ENCODE results near the gene CLNK. TPM values are rescaled to one million over a fixed set of nuclear protein-coding genes. Genes with fewer than 3 reads are reported as not detected.

The CLNK gene
- total RNA-seq, 2 experiments from 2014 or later, result 2.0 TPM; not detected in 1

GRCh38 chr4:10492464-10492863 is 192.1 kb downstream of the CLNK start:
- CTCF ChIA-PET (ENCODE audit: unreplicated experiment), result no interaction called here
- POLR2A ChIA-PET, result no interaction called here

GRCh38 chr4:10491401-10491800 is 193.2 kb downstream of the CLNK start:
- H3K4me3 ChIP-seq (ENCODE audit: low read depth, low read length, poor library complexity, severe bottlenecking), result no peak overlapping the region
- H2AFZ ChIP-seq (ENCODE audit: low read length), result no peak overlapping the region
- no peaks in the 10 kb centered on the region for H3K9me2 ChIP-seq (ENCODE audit: insufficient read depth, low read length)
- no peak for DNase-seq (ENCODE audit: low spot score)
- BruUV-seq (replicated peaks), result no TSS peak
- H3K27ac ChIP-seq (ENCODE audit: low read depth, low read length, poor library complexity, severe bottlenecking), result no peak overlapping the region
- H3K4me2 ChIP-seq (ENCODE audit: low read length), result no peak overlapping the region
- no peaks in the 10 kb centered on the region for H4K20me1 ChIP-seq (ENCODE audit: insufficient read depth, low read length)
- no peak for TF ChIP-seq CTCF (conservative IDR thresholded peaks at IDR 0.05; ENCODE audit: low read length)
- no peak for TF ChIP-seq EZH2phosphoT487 (IDR thresholded peaks at IDR 0.05; ENCODE audit: borderline replicate concordance, low read depth, low read length)
- H3K79me2 ChIP-seq (ENCODE audit: insufficient read depth, low read depth, low read length), result no peaks in the 10 kb centered on the region
- CTCF ChIA-PET (ENCODE audit: unreplicated experiment), result no interaction called here
- H3K9me3 ChIP-seq (ENCODE audit: low read length), result no peaks in the 10 kb centered on the region
- no peaks in the 10 kb centered on the region for H3K4me1 ChIP-seq (ENCODE audit: insufficient read depth, low read length, poor library complexity, severe bottlenecking)
- intact Hi-C loops (cut with micrococcal nuclease; ENCODE audit: unreplicated experiment), result no loop called here
- POLR2A ChIA-PET, result interaction anchor here (1.2 kb wide), 1 partner anchor 9 kb away, joined by 3 read pairs; no protein-coding TSS in a partner anchor
- no peaks in the 10 kb centered on the region for H3K36me3 ChIP-seq (ENCODE audit: insufficient read depth, low read length)

More at GRCh38 chr4:10492464-10492863, 192.1 kb downstream of the CLNK start:
- no peaks in the 10 kb centered on the region for H3K79me2 ChIP-seq (ENCODE audit: insufficient read depth, low read depth, low read length)
- H3K27ac ChIP-seq (ENCODE audit: low read depth, low read length, poor library complexity, severe bottlenecking), result no peak overlapping the region
- no peak overlapping the region for H3K4me2 ChIP-seq (ENCODE audit: low read length)
- H3K4me1 ChIP-seq (ENCODE audit: insufficient read depth, low read length, poor library complexity, severe bottlenecking), result no peaks in the 10 kb centered on the region
- no peaks in the 10 kb centered on the region for H3K36me3 ChIP-seq (ENCODE audit: insufficient read depth, low read length)
- no peak for TF ChIP-seq EZH2phosphoT487 (IDR thresholded peaks at IDR 0.05; ENCODE audit: borderline replicate concordance, low read depth, low read length)
- no peak overlapping the region for H2AFZ ChIP-seq (ENCODE audit: low read length)
- no peak overlapping the region for H3K4me3 ChIP-seq (ENCODE audit: low read depth, low read length, poor library complexity, severe bottlenecking)
- DNase-seq (ENCODE audit: low spot score), result no peak
- no peaks in the 10 kb centered on the region for H4K20me1 ChIP-seq (ENCODE audit: insufficient read depth, low read length)
- intact Hi-C loops (cut with micrococcal nuclease; ENCODE audit: unreplicated experiment), result no loop called here
- BruUV-seq (replicated peaks), result no TSS peak
- no peaks in the 10 kb centered on the region for H3K9me2 ChIP-seq (ENCODE audit: insufficient read depth, low read length)
- no peaks in the 10 kb centered on the region for H3K9me3 ChIP-seq (ENCODE audit: low read length)

- Histone ChIP-seq H3K4me1 (ENCODE audit: insufficient read depth, low read length, poor library complexity, severe bottlenecking) (no peaks in the 10 kb centered on the region), H3K79me2 (ENCODE audit: insufficient read depth, low read depth, low read length) (no peaks in the 10 kb centered on the region), H3K36me3 (ENCODE audit: insufficient read depth, low read length) (no peaks in the 10 kb centered on the region), H3K4me3 (ENCODE audit: low read depth, low read length, poor library complexity, severe bottlenecking) (no peak overlapping the region), H3K9me3 (ENCODE audit: low read length) (no peaks in the 10 kb centered on the region), H3K27ac (ENCODE audit: low read depth, low read length, poor library complexity, severe bottlenecking) (no peak overlapping the region), H4K20me1 (ENCODE audit: insufficient read depth, low read length) (no peaks in the 10 kb centered on the region), H3K9me2 (ENCODE audit: insufficient read depth, low read length) (no peaks in the 10 kb centered on the region), H2AFZ (ENCODE audit: low read length) (no peak overlapping the region), H3K4me2 (ENCODE audit: low read length) (no peak overlapping the region)
- POLR2A ChIA-PET, result interaction anchor here (1.2 kb wide), 1 partner anchor 9 kb away, joined by 3 read pairs; no protein-coding TSS in a partner anchor
- intact Hi-C loops (cut with micrococcal nuclease; ENCODE audit: unreplicated experiment), result no loop called here
- no TSS peak for BruUV-seq (replicated peaks)
- CTCF ChIA-PET (ENCODE audit: unreplicated experiment), result no interaction called here
- TF ChIP-seq CTCF (conservative IDR thresholded peaks at IDR 0.05; ENCODE audit: low read length) (no peak), EZH2phosphoT487 (IDR thresholded peaks at IDR 0.05; ENCODE audit: borderline replicate concordance, low read depth, low read length) (no peak)
- DNase-seq (ENCODE audit: low spot score), result no peak
These were observed 193.6 kb downstream of the CLNK start for GRCh38 chr4:10490996-10491395.

Data from OCI-LY7 (cell line).